ENCODE measurements around the gene RPLP2. TPM values are rescaled to one million over a fixed set of nuclear protein-coding genes. Genes with fewer than 3 reads are reported as not detected.

RPLP2 gene
- total and polyA plus RNA-seq, 8 donors = 761 to 1,687 (median 1,137) TPM

DNA sequence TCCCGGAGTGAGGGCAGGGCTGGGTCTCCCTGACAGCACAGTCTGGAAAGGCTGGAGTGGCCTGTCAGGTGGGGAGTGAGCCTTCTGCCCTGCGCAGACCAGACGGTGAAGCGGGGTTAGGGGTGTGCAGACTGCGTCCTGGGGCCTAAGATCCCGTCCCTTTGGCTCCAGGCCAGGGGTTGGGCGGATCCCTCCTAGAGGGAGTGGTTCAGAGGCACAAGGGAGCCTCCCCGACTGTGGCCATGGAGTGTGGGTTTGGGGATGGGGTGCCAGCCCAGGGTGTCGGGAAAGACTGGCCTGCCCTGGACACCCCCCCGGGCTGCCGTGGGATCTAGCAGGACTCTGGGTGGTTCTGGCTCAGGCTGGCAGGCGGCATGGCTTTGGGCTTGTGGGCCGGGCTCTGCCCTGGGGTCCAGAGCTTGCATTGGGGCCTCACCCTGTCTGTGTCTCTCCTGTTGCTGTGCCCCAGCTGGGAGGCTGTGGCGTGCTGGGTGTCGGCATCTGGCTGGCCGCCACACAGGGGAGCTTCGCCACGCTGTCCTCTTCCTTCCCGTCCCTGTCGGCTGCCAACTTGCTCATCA is 52.4 kb downstream of the RPLP2 start:
- 52 to 66% methylated on average over 20 of the region's 20 CpGs for WGBS, 2 donors
- Histone ChIP-seq H3K27me3 (no peaks in the 10 kb centered on the region), H3K4me1 (peaks cover 0 to 4% (median 0%) of the 10 kb centered on the region in 3 donors), H3K27ac (no peak overlapping the region), H3K4me3 (no peak overlapping the region), H3K9me3 (no peaks in the 10 kb centered on the region), H3K36me3 (peaks cover 0 to 5% (median 0%) of the 10 kb centered on the region in 3 donors)
- no peak for FAIRE-seq
- no peak for ATAC-seq
- intact Hi-C loops (cut with DNase I) = no loop called here
- DNase-seq = no peak
- TF ChIP-seq CTCF (IDR thresholded peaks at IDR 0.05) = no peak

Other genes with a start within 250 kb of the RPLP2 start
- gene LMNTD2, start 249.2 kb upstream of the RPLP2 start, total RNA-seq = 1 to 10 TPM; 2.7 to 6.9 (median 5.6) TPM
- gene LMNTD2, start 249.2 kb upstream of the RPLP2 start, polyA plus RNA-seq = 10 to 100 TPM; 10.4 to 24.2 TPM
- gene RASSF7, start 249.0 kb upstream of the RPLP2 start, total RNA-seq = 10 to 100 TPM; 17.6 to 35.7 (median 27.9) TPM
- gene RASSF7, start 249.0 kb upstream of the RPLP2 start, polyA plus RNA-seq = 100 to 1,000 TPM; 171 to 253 TPM
- gene PHRF1, start 233.5 kb upstream of the RPLP2 start, total RNA-seq = 10 to 100 TPM; 11.2 to 17.2 (median 13.1) TPM
- gene PHRF1, start 233.5 kb upstream of the RPLP2 start, polyA plus RNA-seq = 10 to 100 TPM; 15.6 to 39.3 TPM
- 10 to 100 TPM in 2 of 6 donors, 1 to 10 TPM in 4; 4.0 to 30.0 (median 9.1) TPM for gene IRF7, start 194.0 kb upstream of the RPLP2 start, total RNA-seq
- 10 to 100 TPM; 33.4 to 36.6 TPM for gene IRF7, start 194.0 kb upstream of the RPLP2 start, polyA plus RNA-seq
- 1 to 10 TPM in 5 of 6 donors, under 1 TPM in 1; 0.61 to 2.7 (median 1.5) TPM for gene CDHR5, start 185.0 kb upstream of the RPLP2 start, total RNA-seq
- gene CDHR5, start 185.0 kb upstream of the RPLP2 start, polyA plus RNA-seq = 1 to 10 TPM; 1.3 to 4.4 TPM
- gene SCT, start 182.8 kb upstream of the RPLP2 start, total RNA-seq = under 1 TPM in 2 of 6 donors, not detected in 4; 0.58 to 0.69 TPM
- gene SCT, start 182.8 kb upstream of the RPLP2 start, polyA plus RNA-seq = not detected
- gene DRD4, start 172.7 kb upstream of the RPLP2 start, total RNA-seq = 1 to 10 TPM in 1 of 6 donors, under 1 TPM in 5; 0.28 to 1.4 (median 0.66) TPM
- 1 to 10 TPM; 2.4 TPM for gene DRD4, start 172.7 kb upstream of the RPLP2 start, polyA plus RNA-seq
- 10 to 100 TPM; 15.9 to 26.9 (median 18.5) TPM for gene DEAF1, start 114.7 kb upstream of the RPLP2 start, total RNA-seq
- gene DEAF1, start 114.7 kb upstream of the RPLP2 start, polyA plus RNA-seq = 10 to 100 TPM; 28.4 to 33.8 TPM
- gene TMEM80, start 114.2 kb upstream of the RPLP2 start, total RNA-seq = 10 to 100 TPM in 4 of 6 donors, 1 to 10 TPM in 2; 8.5 to 16.4 (median 14.2) TPM
- 10 to 100 TPM; 18.6 to 24.7 TPM for gene TMEM80, start 114.2 kb upstream of the RPLP2 start, polyA plus RNA-seq
- gene EPS8L2, start 103.7 kb upstream of the RPLP2 start, total RNA-seq = 100 to 1,000 TPM in 2 of 6 donors, 10 to 100 TPM in 4; 58.1 to 113 (median 71.1) TPM
- 100 to 1,000 TPM; 249 to 286 TPM for gene EPS8L2, start 103.7 kb upstream of the RPLP2 start, polyA plus RNA-seq
- gene TALDO1, start 62.5 kb upstream of the RPLP2 start, total RNA-seq = 10 to 100 TPM; 52.5 to 83.9 (median 78.2) TPM
- gene TALDO1, start 62.5 kb upstream of the RPLP2 start, polyA plus RNA-seq = 10 to 100 TPM; 50.3 to 70.0 TPM
- 10 to 100 TPM; 13.6 to 28.9 (median 18.1) TPM for gene GATD1, start 32.5 kb upstream of the RPLP2 start, total RNA-seq
- 10 to 100 TPM; 27.9 to 43.2 TPM for gene GATD1, start 32.5 kb upstream of the RPLP2 start, polyA plus RNA-seq
- under 1 TPM in 1 of 6 donors, not detected in 5; 0.12 TPM for gene CEND1, start 19.9 kb upstream of the RPLP2 start, total RNA-seq
- under 1 TPM; 0.27 to 0.42 TPM for gene CEND1, start 19.9 kb upstream of the RPLP2 start, polyA plus RNA-seq
- 10 to 100 TPM; 32.2 to 84.0 (median 41.8) TPM for gene SLC25A22, start 11.7 kb upstream of the RPLP2 start, total RNA-seq
- 10 to 100 TPM; 40.4 to 45.5 TPM for gene SLC25A22, start 11.7 kb upstream of the RPLP2 start, polyA plus RNA-seq
- gene PIDD1, start 4.7 kb upstream of the RPLP2 start, total RNA-seq = 10 to 100 TPM in 1 of 6 donors, 1 to 10 TPM in 5; 6.3 to 12.9 (median 8.7) TPM
- gene PIDD1, start 4.7 kb upstream of the RPLP2 start, polyA plus RNA-seq = 10 to 100 TPM; 53.1 to 70.9 TPM
- gene PNPLA2, start 8.9 kb downstream of the RPLP2 start, total RNA-seq = 100 to 1,000 TPM in 1 of 6 donors, 10 to 100 TPM in 5; 59.1 to 109 (median 82.1) TPM
- 100 to 1,000 TPM; 233 to 234 TPM for gene PNPLA2, start 8.9 kb downstream of the RPLP2 start, polyA plus RNA-seq
- gene CRACR2B, start 18.0 kb downstream of the RPLP2 start, total RNA-seq = 100 to 1,000 TPM in 4 of 6 donors, 10 to 100 TPM in 2; 60.6 to 140 (median 108) TPM
- 100 to 1,000 TPM; 263 to 378 TPM for gene CRACR2B, start 18.0 kb downstream of the RPLP2 start, polyA plus RNA-seq
- 100 to 1,000 TPM; 163 to 278 (median 233) TPM for gene CD151, start 23.0 kb downstream of the RPLP2 start, total RNA-seq
- 100 to 1,000 TPM; 256 to 351 TPM for gene CD151, start 23.0 kb downstream of the RPLP2 start, polyA plus RNA-seq
- gene POLR2L, start 32.6 kb downstream of the RPLP2 start, total RNA-seq = 10 to 100 TPM; 62.9 to 98.8 (median 68.9) TPM
- 100 to 1,000 TPM in 1 of 2 donors, 10 to 100 TPM in 1; 64.7 to 110 TPM for gene POLR2L, start 32.6 kb downstream of the RPLP2 start, polyA plus RNA-seq
- 10 to 100 TPM; 15.3 to 25.0 (median 18.8) TPM for gene TSPAN4, start 32.9 kb downstream of the RPLP2 start, total RNA-seq
- gene TSPAN4, start 32.9 kb downstream of the RPLP2 start, polyA plus RNA-seq = 10 to 100 TPM; 44.0 to 67.2 TPM
- gene CHID1, start 100.8 kb downstream of the RPLP2 start, total RNA-seq = 10 to 100 TPM; 41.7 to 86.0 (median 63.1) TPM
- 10 to 100 TPM; 57.1 to 66.0 TPM for gene CHID1, start 100.8 kb downstream of the RPLP2 start, polyA plus RNA-seq
- 10 to 100 TPM; 40.0 to 60.2 (median 53.2) TPM for gene AP2A2, start 115.9 kb downstream of the RPLP2 start, total RNA-seq
- 10 to 100 TPM; 48.0 to 50.8 TPM for gene AP2A2, start 115.9 kb downstream of the RPLP2 start, polyA plus RNA-seq
- 10 to 100 TPM; 25.5 to 99.7 (median 92.2) TPM for gene MUC6, start 226.8 kb downstream of the RPLP2 start, total RNA-seq
- 100 to 1,000 TPM; 155 to 239 TPM for gene MUC6, start 226.8 kb downstream of the RPLP2 start, polyA plus RNA-seq

Measured in pancreas (tissue), 10 donors.